Measurements from ENCODE around the gene DELE1. TPM values are rescaled to one million over a fixed set of nuclear protein-coding genes. Genes with fewer than 3 reads are reported as not detected.

Gene DELE1
- total RNA-seq, 4 donors from 2014 or later, result 24.7 to 102 (median 45.8) TPM

- H3K27ac ChIP-seq, result no peak overlapping the region
- intact Hi-C loops (cut with DNase I; ENCODE audit: low total_unique reads), result no loop called here
- TF ChIP-seq POLR2A (IDR thresholded peaks at IDR 0.05), result no peak
- no peak for TF ChIP-seq CTCF (IDR thresholded peaks at IDR 0.05)
- H3K27me3 ChIP-seq, result no peaks in the 10 kb centered on the region
- H3K9me3 ChIP-seq, result no peaks in the 10 kb centered on the region
- H3K4me1 ChIP-seq, result no peaks in the 10 kb centered on the region
- H3K4me3 ChIP-seq, result no peak overlapping the region
- no peak for DNase-seq
- H3K36me3 ChIP-seq, result no peaks in the 10 kb centered on the region
Observed at GRCh38 chr5:141949511-141949910, 25.8 kb downstream of the DELE1 start.

- Histone ChIP-seq H3K27me3 (no peaks in the 10 kb centered on the region), H3K4me1 (no peaks in the 10 kb centered on the region), H3K4me3 (no peak overlapping the region), H3K36me3 (no peaks in the 10 kb centered on the region), H3K9me3 (no peaks in the 10 kb centered on the region), H3K27ac (no peak overlapping the region)
- DNase-seq, result no peak
- intact Hi-C loops (cut with DNase I; ENCODE audit: low total_unique reads), result loop anchor here (10.0 kb wide), 1 partner anchor 76 kb away; the partner anchor contains the start of gene PCDH1
- TF ChIP-seq POLR2A (IDR thresholded peaks at IDR 0.05) (no peak), CTCF (IDR thresholded peaks at IDR 0.05) (no peak)
Observed at GRCh38 chr5:141950207-141951005, 26.7 kb downstream of the DELE1 start.

DNA sequence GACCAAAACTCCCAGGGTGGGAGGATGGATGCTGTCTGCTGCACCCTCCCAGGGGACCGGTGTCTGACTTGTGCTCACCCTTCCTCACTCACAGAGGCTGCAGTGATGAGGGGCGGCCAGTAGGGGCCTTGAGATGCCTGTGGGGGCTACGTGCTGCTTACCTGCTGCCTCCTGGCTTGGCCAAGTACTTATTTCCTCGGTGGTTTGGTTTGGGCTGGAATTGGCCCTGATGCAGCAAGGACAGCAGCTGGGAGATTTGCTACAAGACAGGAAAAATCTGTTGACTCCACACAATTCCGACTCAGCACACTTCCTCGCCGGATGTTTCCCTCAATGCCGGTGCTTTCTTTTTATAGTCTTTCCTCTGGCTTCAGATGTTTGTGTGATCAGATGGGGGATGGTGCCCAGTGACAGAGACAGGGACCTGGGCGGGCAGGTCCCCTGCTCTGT, 27.7 kb downstream of the DELE1 start:
- H3K27ac ChIP-seq, result no peak overlapping the region
- TF ChIP-seq CTCF (IDR thresholded peaks at IDR 0.05), result no peak

GRCh38 chr5:141952020-141952419, 28.3 kb downstream of the DELE1 start:
- Histone ChIP-seq H3K27ac (no peak overlapping the region), H3K9me3 (no peaks in the 10 kb centered on the region)
- intact Hi-C loops (cut with DNase I; ENCODE audit: low total_unique reads), result loop anchor here (10.0 kb wide), 1 partner anchor 77 kb away; the partner anchor contains the start of gene PCDH1

More for the DNA sequence above, 27.7 kb downstream of the DELE1 start:
- DNase-seq, result no peak
- H3K27me3 ChIP-seq, result no peaks in the 10 kb centered on the region
- no peaks in the 10 kb centered on the region for H3K4me1 ChIP-seq
- intact Hi-C loops (cut with DNase I; ENCODE audit: low total_unique reads), result loop anchor here (10.0 kb wide), 1 partner anchor 77 kb away; the partner anchor contains the start of gene PCDH1
- no peaks in the 10 kb centered on the region for H3K36me3 ChIP-seq
- no peaks in the 10 kb centered on the region for H3K9me3 ChIP-seq
- no peak overlapping the region for H3K4me3 ChIP-seq

More at GRCh38 chr5:141952020-141952419, 28.3 kb downstream of the DELE1 start:
- H3K36me3 ChIP-seq, result no peaks in the 10 kb centered on the region
- H3K4me3 ChIP-seq, result no peak overlapping the region
- TF ChIP-seq CTCF (IDR thresholded peaks at IDR 0.05) (no peak), POLR2A (IDR thresholded peaks at IDR 0.05) (no peak)
- no peaks in the 10 kb centered on the region for H3K27me3 ChIP-seq
- no peaks in the 10 kb centered on the region for H3K4me1 ChIP-seq
- DNase-seq, result no peak
